ENCODE results near the gene ARL6. TPM values are rescaled to one million over a fixed set of nuclear protein-coding genes. Genes with fewer than 3 reads are reported as not detected.

Gene ARL6
- total RNA-seq, 1 donor from 2014 or later, result 4.0 TPM

DNA sequence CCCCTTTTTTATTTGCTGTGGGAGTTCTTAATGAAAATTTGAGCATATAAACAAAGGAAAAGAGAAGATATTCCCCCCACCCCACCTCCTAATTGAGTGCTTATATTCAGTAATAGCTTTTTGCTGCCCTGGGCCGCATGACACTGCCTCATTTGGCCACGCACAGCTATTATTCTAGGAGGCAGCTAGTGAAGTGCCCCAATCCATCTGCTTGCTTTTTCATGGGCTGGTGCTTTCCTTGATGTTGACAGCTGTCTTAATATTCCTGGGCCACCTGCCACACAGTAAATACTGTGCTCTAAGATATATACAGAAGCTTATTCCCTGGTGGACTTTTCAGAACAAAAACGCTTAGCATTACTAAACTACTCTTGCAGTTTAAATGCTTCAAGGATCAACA is 53.4 kb downstream of the ARL6 start:
- H3K4me3 ChIP-seq (ENCODE audit: low read depth, low read length), result no peak overlapping the region
- TF ChIP-seq, protein P1, sequence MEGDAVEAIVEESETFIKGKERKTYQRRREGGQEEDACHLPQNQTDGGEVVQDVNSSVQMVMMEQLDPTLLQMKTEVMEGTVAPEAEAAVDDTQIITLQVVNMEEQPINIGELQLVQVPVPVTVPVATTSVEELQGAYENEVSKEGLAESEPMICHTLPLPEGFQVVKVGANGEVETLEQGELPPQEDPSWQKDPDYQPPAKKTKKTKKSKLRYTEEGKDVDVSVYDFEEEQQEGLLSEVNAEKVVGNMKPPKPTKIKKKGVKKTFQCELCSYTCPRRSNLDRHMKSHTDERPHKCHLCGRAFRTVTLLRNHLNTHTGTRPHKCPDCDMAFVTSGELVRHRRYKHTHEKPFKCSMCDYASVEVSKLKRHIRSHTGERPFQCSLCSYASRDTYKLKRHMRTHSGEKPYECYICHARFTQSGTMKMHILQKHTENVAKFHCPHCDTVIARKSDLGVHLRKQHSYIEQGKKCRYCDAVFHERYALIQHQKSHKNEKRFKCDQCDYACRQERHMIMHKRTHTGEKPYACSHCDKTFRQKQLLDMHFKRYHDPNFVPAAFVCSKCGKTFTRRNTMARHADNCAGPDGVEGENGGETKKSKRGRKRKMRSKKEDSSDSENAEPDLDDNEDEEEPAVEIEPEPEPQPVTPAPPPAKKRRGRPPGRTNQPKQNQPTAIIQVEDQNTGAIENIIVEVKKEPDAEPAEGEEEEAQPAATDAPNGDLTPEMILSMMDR (conservative IDR thresholded peaks at IDR 0.05; ENCODE audit: low read depth, low read length), result no peak
- no peak for DNase-seq (ENCODE audit: low read depth)

- TF ChIP-seq, protein P1 (conservative IDR thresholded peaks at IDR 0.05; ENCODE audit: low read depth, low read length), result no peak
- DNase-seq (ENCODE audit: low read depth), result no peak
- peak overlapping the region; percentile 94 for H3K4me3 ChIP-seq (ENCODE audit: low read depth, low read length)
These were observed 56.2 kb downstream of the ARL6 start for GRCh38 chr3:97820780-97821179.

GRCh38 chr3:97821287-97821773 is 56.8 kb downstream of the ARL6 start:
- TF ChIP-seq, protein P1 (conservative IDR thresholded peaks at IDR 0.05; ENCODE audit: low read depth, low read length), result no peak
- DNase-seq (ENCODE audit: low read depth), result peak; percentile 19
- peak overlapping the region; percentile 94 for H3K4me3 ChIP-seq (ENCODE audit: low read depth, low read length)

DNA sequence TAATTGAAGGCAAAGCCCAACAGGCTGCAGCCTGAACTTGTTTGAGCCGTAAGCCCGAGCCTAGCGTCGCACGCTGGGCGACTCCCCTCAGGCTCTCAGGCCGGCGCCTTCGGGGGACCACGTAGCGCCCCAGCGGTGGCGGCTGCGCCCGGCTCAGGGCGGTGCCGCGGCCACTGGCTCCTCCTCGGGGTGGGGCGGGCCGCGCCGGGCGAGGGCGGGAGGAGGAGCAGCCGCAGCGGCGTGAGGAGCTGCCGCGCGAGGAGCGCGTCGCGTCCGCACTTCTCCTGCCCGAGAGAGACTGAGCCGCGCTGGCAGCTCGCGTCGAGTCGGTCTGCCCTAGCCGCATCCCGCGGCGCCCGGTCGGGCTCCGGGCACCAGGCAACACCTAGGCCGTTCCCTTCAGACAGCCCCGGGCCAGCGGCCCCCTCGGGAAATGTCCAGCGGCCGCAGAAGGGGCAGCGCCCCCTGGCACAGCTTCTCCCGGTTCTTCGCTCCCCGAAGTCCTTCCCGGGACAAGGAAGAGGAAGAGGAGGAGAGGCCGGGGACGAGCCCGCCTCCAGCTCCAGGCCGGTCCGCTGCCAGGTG is 57.3 kb downstream of the ARL6 start, which contains the start of gene CRYBG3:
CRYBG3 (plus strand) TSS at position 238 of the 585 bp plus-strand sequence; CDS start at position 434, 196 bp downstream.
- TF ChIP-seq, protein P1 (conservative IDR thresholded peaks at IDR 0.05; ENCODE audit: low read depth, low read length), result peak; percentile 46
- DNase-seq (ENCODE audit: low read depth), result no peak
- H3K4me3 ChIP-seq (ENCODE audit: low read depth, low read length), result peak within 1 kb of the TSS; percentile 94

GRCh38 chr3:97822359-97822775 is 57.8 kb downstream of the ARL6 start:
- TF ChIP-seq, protein P1 (conservative IDR thresholded peaks at IDR 0.05; ENCODE audit: low read depth, low read length), result no peak
- DNase-seq (ENCODE audit: low read depth), result no peak

DNA sequence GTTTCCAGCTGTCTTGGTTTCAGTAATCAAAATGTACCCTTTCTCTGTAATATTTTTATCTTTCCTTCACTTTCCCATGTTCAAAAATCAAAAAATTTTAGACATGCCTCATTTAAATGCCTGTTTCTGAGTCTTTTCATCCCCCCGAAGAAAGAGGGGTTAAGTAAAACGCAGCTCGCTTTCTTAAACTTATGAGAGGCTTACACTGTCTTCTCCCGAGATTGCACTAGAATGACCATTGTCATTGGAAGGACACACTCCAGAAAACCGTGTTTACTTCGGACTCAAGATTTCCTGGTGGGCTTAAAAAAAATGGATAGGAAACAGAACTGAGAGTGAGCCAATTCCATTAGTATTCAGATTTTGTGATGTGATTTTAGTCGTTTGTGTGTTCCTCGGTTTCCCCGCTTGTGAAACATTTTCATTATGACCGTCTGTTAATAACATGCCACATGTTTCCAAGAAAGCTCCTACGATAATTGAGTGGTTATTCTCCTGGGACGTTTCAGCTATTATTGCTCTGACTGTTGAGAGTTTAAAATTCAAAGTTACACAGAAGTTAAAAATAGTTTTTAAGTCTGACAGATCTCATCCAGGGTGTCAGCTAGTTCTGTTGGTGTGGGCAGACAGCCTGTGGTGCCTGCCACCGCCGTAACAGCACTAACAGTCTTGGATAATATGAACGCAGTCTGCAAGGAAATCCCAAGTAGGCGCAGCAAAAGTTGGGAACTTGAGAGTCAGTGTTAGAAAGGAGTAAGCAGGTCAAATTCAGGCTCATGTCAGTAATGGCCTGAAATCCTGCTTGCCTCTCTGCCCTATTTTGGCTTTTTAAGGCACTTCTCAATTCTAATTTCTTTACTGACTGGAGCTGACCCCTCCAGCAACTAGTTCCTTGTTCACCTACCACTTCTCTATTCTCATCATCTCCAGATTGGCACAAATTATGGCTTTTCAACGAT is 58.8 kb downstream of the ARL6 start:
- H3K4me3 ChIP-seq (ENCODE audit: low read depth, low read length), result peak overlapping the region; percentile 94
- TF ChIP-seq, protein P1 (conservative IDR thresholded peaks at IDR 0.05; ENCODE audit: low read depth, low read length), result no peak
- DNase-seq (ENCODE audit: low read depth), result no peak

More at GRCh38 chr3:97822359-97822775, 57.8 kb downstream of the ARL6 start:
- H3K4me3 ChIP-seq (ENCODE audit: low read depth, low read length), result peak overlapping the region; percentile 94
